Body of pancreas (tissue), 4 donors: Measurements from ENCODE around the gene KRTAP4-4. TPM values are rescaled to one million over a fixed set of nuclear protein-coding genes. Genes with fewer than 3 reads are reported as not detected.
"Not testable (repeated sequence)": the region's sequence is repeated elsewhere in the genome, so short reads cannot be mapped to it uniquely, and the experiment has no call there.

ENCODE experiments used
- ATAC-seq: fragments of 150-250 bp; one replicate; pipeline ENCODE4 v1.9.1; 2016
- DNase-seq, 4 donors: peaks; one replicate each; pipeline ENCODE4 v3.0.0-alpha.2; 2019
- H3K27ac ChIP-seq, 4 donors: fragments of 200-600 bp; sonication (generic); 1 replicate in 3 of 4; 2 replicates in 1 of 4; pipeline versions ENCODE4 v1.5.1 to v1.6.1; 2016 to 2019; ENCODE audit warnings: mild to moderate bottlenecking in 1 of 4, mixed read lengths in 1 of 4, moderate library complexity in 1 of 4
- H3K27me3 ChIP-seq, 2 donors: fragments of 200-600 bp; sonication (generic); one replicate each; pipeline ENCODE4 v1.6.0; 2016; ENCODE audit warnings: mild to moderate bottlenecking in 1 of 2
- H3K36me3 ChIP-seq, 2 donors: fragments of 200-600 bp; sonication (generic); replicated peaks in 1 of 2; 2 replicates each; pipeline ENCODE4 v1.5.1; 2016; ENCODE audit warnings: low read depth in 2 of 2; ENCODE audit not compliant: insufficient read depth in 1 of 2
- H3K4me1 ChIP-seq: fragments of 200-600 bp; sonication (generic); one replicate; pipeline ENCODE4 v1.6.0; 2016
- H3K4me3 ChIP-seq, 2 donors: fragments of 200-600 bp; sonication (generic); 1 replicate in 1 of 2; 2 replicates in 1 of 2; pipeline ENCODE4 v1.5.1; 2016 to 2019
- H3K9me3 ChIP-seq, 3 donors: fragments of 200-600 bp; sonication (generic); 1 replicate in 2 of 3; 2 replicates in 1 of 3; pipeline ENCODE4 v1.5.1; 2016
- POLR2A ChIP-seq, 3 donors: fragments of 450-650 bp; IDR thresholded peaks; one replicate each; pipeline ENCODE4 v1.6.1; 2016; ENCODE audit warnings: antibody characterized with exemption in 3 of 3, mild to moderate bottlenecking in 2 of 3
- WGBS, 2 donors: methylation state at CpG; one replicate each; pipeline ENCODE4 v1.1.5; 2017; 5-methylcytosine and 5-hydroxymethylcytosine counted together
- intact Hi-C: fragments of 100-400 bp; cut with DNase I; formaldehyde crosslinking; loops from one replicate; pipeline ENCODE4 v1.15.1; 2023
- total RNA-seq, 2 donors: library from RNA; depleted of rRNA; stranded (reverse); fragments of >200 nt; gene quantifications; one replicate each; pipeline ENCODE4 v1.1.0, GENCODE V29; 2016
- TF ChIP-seq, protein P1 (sequence below), 7 experiments: fragments of 450-650 bp in 4 of 7; fragments of 200-600 bp in 3 of 7; sonication (generic) in 3 of 7; IDR thresholded peaks; one replicate each; pipeline ENCODE4 v1.5.1; 2016 to 2019; ENCODE audit warnings: antibody characterized with exemption in 7 of 7

KRTAP4-4 gene
- total RNA-seq, 2 donors from 2014 or later, result not detected

DNA sequence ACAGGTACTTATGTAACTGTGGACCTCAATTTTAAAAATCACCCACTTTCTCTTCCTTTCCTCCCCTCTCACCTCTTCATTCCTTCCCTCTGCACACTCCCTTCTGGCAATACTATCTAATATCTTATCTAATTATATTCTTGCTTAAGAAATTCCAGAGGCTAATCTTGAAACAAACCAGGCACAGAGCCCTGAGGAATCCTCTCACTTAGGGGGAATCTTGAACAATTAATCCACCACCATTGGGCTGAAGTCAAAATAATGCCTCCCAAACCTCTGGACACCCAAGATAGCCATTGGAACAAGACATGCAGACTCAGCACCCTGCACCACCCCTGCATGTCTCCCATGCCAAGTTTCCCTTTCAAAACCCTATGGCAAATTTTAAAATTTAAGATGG lies 19.2 kb downstream of the KRTAP4-4 start:
- H3K27ac ChIP-seq, result no peak overlapping the region
- H3K36me3 ChIP-seq, result no peaks in the 10 kb centered on the region
- intact Hi-C loops, result no loop called here
- ATAC-seq (no peak), DNase-seq (no peak)
- H3K9me3 ChIP-seq, result no peaks in the 10 kb centered on the region
- H3K4me1 ChIP-seq, result no peaks in the 10 kb centered on the region
- no peaks in the 10 kb centered on the region for H3K27me3 ChIP-seq
- H3K4me3 ChIP-seq, result no peak overlapping the region
- TF ChIP-seq POLR2A (IDR thresholded peaks at IDR 0.05), result no peak
- TF ChIP-seq, protein P1, sequence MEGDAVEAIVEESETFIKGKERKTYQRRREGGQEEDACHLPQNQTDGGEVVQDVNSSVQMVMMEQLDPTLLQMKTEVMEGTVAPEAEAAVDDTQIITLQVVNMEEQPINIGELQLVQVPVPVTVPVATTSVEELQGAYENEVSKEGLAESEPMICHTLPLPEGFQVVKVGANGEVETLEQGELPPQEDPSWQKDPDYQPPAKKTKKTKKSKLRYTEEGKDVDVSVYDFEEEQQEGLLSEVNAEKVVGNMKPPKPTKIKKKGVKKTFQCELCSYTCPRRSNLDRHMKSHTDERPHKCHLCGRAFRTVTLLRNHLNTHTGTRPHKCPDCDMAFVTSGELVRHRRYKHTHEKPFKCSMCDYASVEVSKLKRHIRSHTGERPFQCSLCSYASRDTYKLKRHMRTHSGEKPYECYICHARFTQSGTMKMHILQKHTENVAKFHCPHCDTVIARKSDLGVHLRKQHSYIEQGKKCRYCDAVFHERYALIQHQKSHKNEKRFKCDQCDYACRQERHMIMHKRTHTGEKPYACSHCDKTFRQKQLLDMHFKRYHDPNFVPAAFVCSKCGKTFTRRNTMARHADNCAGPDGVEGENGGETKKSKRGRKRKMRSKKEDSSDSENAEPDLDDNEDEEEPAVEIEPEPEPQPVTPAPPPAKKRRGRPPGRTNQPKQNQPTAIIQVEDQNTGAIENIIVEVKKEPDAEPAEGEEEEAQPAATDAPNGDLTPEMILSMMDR (IDR thresholded peaks at IDR 0.05), result no peak

GRCh38 chr17:41140360-41141131 lies 20.0 kb downstream of the KRTAP4-4 start, which contains the start of gene KRTAP4-6:
Gene KRTAP4-6, minus strand, starts transcription at chr17:41140544. Its CDS starts 57 bp downstream, at chr17:41140487.
- no peak for ATAC-seq
- intact Hi-C loops, result no loop called here
- no peaks in the 10 kb centered on the region for H3K36me3 ChIP-seq
- no peak within 1 kb of the TSS for H3K27ac ChIP-seq
- no peaks in the 10 kb centered on the region for H3K27me3 ChIP-seq
- no peak within 1 kb of the TSS for H3K4me3 ChIP-seq
- TF ChIP-seq, protein P1 (IDR thresholded peaks at IDR 0.05), result no peak
- TF ChIP-seq POLR2A (IDR thresholded peaks at IDR 0.05), result no peak
- 68 to 72% methylated on average over 5 to 6 of the region's 6 CpGs for WGBS, 2 donors
- no peaks in the 10 kb centered on the region for H3K9me3 ChIP-seq
- H3K4me1 ChIP-seq, result no peaks in the 10 kb centered on the region
- no peak for DNase-seq

DNA sequence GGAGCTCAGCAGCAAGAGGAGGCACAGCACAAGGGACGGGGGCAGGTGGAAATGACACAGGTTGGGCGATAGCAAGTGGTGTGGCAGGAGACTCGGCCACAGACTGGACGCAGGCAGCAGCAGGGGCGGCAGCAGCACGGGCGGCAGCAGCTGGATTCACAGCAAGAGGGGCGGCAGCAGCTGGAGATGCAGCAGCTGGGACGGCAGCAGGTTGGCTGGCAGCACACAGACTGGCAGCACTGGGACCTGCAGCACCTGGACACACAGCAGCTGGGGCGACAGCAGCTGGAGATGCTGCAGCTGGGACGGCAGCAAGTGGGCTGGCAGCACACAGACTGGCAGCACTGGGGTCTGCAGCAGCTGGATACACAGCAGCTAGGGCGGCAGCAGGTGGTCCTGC lies 20.7 kb downstream of the KRTAP4-4 start:
- H3K9me3 ChIP-seq, H3K4me3 ChIP-seq, H3K27me3 ChIP-seq, H3K4me1 ChIP-seq, intact Hi-C loops, DNase-seq, H3K27ac ChIP-seq, ATAC-seq, H3K36me3 ChIP-seq: not testable (repeated sequence)
- WGBS, 2 donors, result 78 to 83% methylated on average over 11 to 12 of the region's 12 CpGs

DNA sequence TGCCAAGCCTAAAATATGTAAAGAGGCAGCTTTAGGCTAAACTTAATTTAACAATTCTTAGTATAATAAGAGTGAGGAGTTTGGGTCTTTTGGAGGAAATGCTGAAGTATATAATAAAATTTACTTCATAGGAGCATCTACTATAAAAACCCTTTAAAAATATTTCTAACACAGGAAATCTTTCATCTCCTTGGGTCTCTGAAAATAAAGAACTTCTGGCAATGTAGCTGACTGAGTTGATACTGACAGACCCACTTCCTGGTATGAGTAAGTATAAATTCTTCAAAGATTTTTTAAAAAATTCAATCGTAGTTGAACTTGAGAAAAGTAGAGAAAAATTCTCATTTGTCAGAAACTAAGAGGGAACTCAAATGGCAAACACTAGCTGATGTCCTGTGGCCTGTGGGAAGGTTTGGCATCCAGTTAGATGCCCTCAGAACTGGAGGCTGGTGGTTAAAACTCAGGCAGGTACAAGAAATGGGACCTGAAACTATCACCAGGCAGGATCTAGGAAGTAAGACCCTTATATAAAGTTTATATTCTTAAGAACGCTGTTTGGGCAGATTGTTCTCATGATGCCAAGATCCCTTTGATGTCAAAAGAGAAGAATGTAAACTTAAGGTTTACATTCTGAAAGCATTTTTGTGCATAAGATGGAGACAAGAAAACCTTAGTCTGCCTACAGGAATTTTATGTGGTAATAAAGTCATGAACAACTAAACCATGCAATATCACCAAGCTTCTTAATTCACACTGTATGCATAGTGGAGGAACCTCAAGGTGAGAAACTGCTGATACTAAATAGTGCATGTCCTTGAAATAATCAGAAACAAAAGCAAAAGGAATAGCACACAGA lies 26.4 kb downstream of the KRTAP4-4 start:
- 50 to 57% methylated on average over 2 of the region's 2 CpGs for WGBS, 2 donors
- no peak for ATAC-seq
- intact Hi-C loops, result no loop called here

DNA sequence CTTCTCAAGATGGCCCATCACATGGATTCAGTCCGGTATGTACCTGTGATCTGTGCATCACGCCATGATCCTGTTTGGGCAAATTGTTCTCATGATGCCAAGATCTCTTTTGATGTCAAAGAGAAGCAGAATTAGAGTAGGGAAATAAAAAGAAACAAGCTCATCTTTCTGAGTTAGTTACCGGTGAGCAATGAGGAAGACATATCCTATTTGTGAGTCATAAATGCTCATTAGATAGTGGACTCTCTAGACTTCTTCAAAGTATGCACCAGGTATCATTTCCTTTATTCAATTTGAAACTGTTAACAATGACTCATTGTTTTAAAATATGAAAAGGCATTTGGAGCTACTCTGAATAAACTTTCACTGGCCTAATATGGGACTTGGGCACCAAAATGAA lies 28.6 kb downstream of the KRTAP4-4 start:
- H3K36me3 ChIP-seq, result no peaks in the 10 kb centered on the region
- H3K27me3 ChIP-seq, result no peaks in the 10 kb centered on the region
- intact Hi-C loops, result no loop called here
- H3K9me3 ChIP-seq, result no peaks in the 10 kb centered on the region
- no peak overlapping the region for H3K27ac ChIP-seq
- no peak for ATAC-seq
- TF ChIP-seq, protein P1 (IDR thresholded peaks at IDR 0.05), result no peak
- no peak for TF ChIP-seq POLR2A (IDR thresholded peaks at IDR 0.05)
- H3K4me3 ChIP-seq, result no peak overlapping the region
- WGBS, 2 donors, result 71 to 73% methylated on average over 3 of the region's 3 CpGs
- DNase-seq, result no peak
- no peaks in the 10 kb centered on the region for H3K4me1 ChIP-seq

More for the DNA sequence above, 26.4 kb downstream of the KRTAP4-4 start:
- Histone ChIP-seq H3K9me3 (no peaks in the 10 kb centered on the region), H3K4me1 (no peaks in the 10 kb centered on the region), H3K36me3 (no peaks in the 10 kb centered on the region), H3K4me3 (no peak overlapping the region), H3K27me3 (no peaks in the 10 kb centered on the region), H3K27ac (no peak overlapping the region)
- no peak for DNase-seq
- TF ChIP-seq POLR2A (IDR thresholded peaks at IDR 0.05), result no peak
- TF ChIP-seq, protein P1 (IDR thresholded peaks at IDR 0.05), result no peak
